ENCODE measurements around the gene ALOX12B. TPM values are rescaled to one million over a fixed set of nuclear protein-coding genes. Genes with fewer than 3 reads are reported as not detected.

ALOX12B gene
- total RNA-seq, 1 donor from 2014 or later: 1.4 TPM

DNA sequence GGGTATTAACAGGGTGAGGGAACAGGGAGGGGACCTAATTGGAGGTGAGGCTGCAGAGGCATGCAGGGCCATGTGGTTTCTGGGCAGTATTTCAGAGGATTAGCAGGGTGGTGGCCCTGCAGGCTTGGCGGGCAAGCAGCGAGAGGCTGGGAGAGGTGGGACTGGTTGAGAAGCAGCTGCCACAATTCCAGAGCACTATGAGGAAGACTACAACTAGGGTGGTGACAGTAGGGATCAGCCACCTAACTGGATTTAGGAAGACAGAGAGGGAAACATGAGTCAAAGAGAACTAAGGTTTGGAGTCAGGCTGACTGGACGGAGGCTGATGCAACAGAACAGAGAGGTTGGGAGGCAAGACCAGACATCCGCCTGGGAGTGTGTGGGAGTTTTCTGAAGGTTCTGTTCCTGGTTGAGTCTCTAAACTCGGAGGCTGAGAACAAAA, 18.5 kb upstream of the ALOX12B start:
- ChIA-PET CTCF (interaction anchor here (1.4 to 7.6 kb wide), 4 partner anchors 13 to 46 kb away, joined by 4 to 66 read pairs (median 26); no protein-coding TSS in a partner anchor), POLR2A (interaction anchor here (0.6 kb wide), 1 partner anchor 67 kb away, joined by 3 read pairs; no protein-coding TSS in a partner anchor)
- intact Hi-C loops (cut with micrococcal nuclease): no loop called here
- peaks cover 12% of the 10 kb centered on the region for H3K27me3 Mint-ChIP-seq
- TF ChIP-seq, protein P1, sequence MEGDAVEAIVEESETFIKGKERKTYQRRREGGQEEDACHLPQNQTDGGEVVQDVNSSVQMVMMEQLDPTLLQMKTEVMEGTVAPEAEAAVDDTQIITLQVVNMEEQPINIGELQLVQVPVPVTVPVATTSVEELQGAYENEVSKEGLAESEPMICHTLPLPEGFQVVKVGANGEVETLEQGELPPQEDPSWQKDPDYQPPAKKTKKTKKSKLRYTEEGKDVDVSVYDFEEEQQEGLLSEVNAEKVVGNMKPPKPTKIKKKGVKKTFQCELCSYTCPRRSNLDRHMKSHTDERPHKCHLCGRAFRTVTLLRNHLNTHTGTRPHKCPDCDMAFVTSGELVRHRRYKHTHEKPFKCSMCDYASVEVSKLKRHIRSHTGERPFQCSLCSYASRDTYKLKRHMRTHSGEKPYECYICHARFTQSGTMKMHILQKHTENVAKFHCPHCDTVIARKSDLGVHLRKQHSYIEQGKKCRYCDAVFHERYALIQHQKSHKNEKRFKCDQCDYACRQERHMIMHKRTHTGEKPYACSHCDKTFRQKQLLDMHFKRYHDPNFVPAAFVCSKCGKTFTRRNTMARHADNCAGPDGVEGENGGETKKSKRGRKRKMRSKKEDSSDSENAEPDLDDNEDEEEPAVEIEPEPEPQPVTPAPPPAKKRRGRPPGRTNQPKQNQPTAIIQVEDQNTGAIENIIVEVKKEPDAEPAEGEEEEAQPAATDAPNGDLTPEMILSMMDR (IDR thresholded peaks at IDR 0.05): no peak
- H3K4me3 Mint-ChIP-seq: no peak overlapping the region
- peaks cover 6% of the 10 kb centered on the region for H3K4me1 Mint-ChIP-seq
- no peaks in the 10 kb centered on the region for H3K9me3 Mint-ChIP-seq
- no peak overlapping the region for H3K27ac Mint-ChIP-seq
- DNase-seq: no peak
- no peaks in the 10 kb centered on the region for H3K36me3 Mint-ChIP-seq (ENCODE audit: low read depth)
- ATAC-seq (ENCODE audit: low read depth): no peak

DNA sequence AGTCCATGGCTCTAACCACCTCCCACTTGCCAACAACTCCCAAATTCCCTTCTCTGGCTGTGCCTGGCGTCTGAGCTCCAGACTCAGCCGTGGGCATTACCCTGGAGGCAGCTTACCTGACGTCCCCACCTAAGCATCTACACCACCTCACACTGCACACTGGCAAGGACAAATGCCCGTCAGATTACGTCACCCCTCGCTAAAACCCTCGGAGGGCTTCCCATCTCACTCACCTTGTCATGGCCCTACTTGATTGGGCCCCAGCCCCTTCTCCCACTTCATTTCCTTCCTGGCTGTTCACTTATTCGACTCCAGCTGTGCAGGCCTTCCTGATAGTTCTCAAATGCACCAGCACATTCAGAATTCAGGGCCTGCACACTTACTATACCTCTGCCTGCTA, 17.4 kb upstream of the ALOX12B start:
- Mint-ChIP-seq H3K4me1 (peaks cover 5% of the 10 kb centered on the region), H3K36me3 (ENCODE audit: low read depth) (no peaks in the 10 kb centered on the region), H3K4me3 (no peak overlapping the region), H3K27me3 (peaks cover 7% of the 10 kb centered on the region), H3K9me3 (no peaks in the 10 kb centered on the region), H3K27ac (no peak overlapping the region)
- DNase-seq (no peak), ATAC-seq (ENCODE audit: low read depth) (no peak)
- POLR2A ChIA-PET: interaction anchor here (0.6 to 1.3 kb wide), 3 partner anchors 11 to 492 kb away, joined by 3 to 7 read pairs (median 6); no protein-coding TSS in a partner anchor
- TF ChIP-seq, protein P1 (IDR thresholded peaks at IDR 0.05): no peak
- intact Hi-C loops (cut with micrococcal nuclease): no loop called here
- CTCF ChIA-PET: interaction anchor here (1.9 to 6.2 kb wide), 2 partner anchors 12 to 14 kb away, joined by 7 to 46 read pairs; no protein-coding TSS in a partner anchor

DNA sequence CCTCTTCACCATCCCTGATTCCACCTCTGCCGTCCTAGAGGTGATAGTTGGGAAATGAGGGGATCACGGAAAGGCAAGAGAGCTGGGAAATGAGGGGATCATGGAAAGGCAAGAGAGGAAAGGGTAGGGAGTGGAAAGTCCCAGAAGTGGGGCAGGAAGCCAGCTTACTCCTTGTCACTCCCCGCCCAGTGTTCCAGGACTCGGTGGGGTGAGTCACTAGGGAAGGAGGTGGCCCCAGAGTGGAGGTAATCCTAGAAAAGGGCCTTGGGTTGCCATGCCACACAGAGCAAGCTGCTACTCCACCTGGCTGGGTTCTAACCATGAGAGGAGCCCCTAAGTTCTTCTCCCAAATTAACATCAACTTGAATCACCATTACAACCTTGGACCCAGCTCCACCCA, 16.0 kb upstream of the ALOX12B start:
- TF ChIP-seq, protein P1 (IDR thresholded peaks at IDR 0.05): no peak
- no peak overlapping the region for H3K27ac Mint-ChIP-seq
- no peaks in the 10 kb centered on the region for H3K36me3 Mint-ChIP-seq (ENCODE audit: low read depth)
- CTCF ChIA-PET: interaction anchor here (6.2 kb wide), 1 partner anchor 11 kb away, joined by 46 read pairs; no protein-coding TSS in a partner anchor
- no peaks in the 10 kb centered on the region for H3K4me1 Mint-ChIP-seq
- intact Hi-C loops (cut with micrococcal nuclease): no loop called here
- POLR2A ChIA-PET: no interaction called here
- no peak overlapping the region for H3K4me3 Mint-ChIP-seq
- H3K9me3 Mint-ChIP-seq: no peaks in the 10 kb centered on the region
- no peak for ATAC-seq (ENCODE audit: low read depth)
- DNase-seq: no peak
- peaks cover 7% of the 10 kb centered on the region for H3K27me3 Mint-ChIP-seq

DNA sequence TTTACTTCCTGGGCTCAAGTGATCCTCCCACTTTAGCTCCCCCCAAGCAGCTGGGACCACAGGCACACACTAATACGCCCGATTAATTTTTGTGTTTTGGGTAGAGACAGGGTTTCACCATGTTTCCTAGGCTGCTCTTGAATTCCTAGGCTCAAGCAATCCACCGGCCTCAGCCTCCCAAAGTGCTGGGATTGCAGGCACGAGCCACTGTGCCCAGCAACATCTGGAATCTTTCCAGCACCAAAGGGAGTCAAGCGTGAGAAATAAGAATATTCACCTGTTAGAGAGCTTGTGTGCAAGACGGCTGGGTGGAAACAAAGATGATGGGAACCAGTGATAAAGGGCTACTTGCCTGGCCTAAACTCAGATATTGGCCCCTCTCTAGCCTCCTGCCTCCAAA, 14.2 kb upstream of the ALOX12B start:
- ATAC-seq (ENCODE audit: low read depth) (no peak), DNase-seq (no peak)
- intact Hi-C loops (cut with micrococcal nuclease): no loop called here
- no peak overlapping the region for H3K27ac Mint-ChIP-seq
- H3K4me3 Mint-ChIP-seq: no peak overlapping the region
- ChIA-PET POLR2A (interaction anchor here (2.4 kb wide), 1 partner anchor 10 kb away, joined by 12 read pairs; no protein-coding TSS in a partner anchor), CTCF (interaction anchor here (0.6 to 1.5 kb wide), 5 partner anchors 9 to 23 kb away, joined by 3 to 6 read pairs (median 3); no protein-coding TSS in a partner anchor)
- H3K36me3 Mint-ChIP-seq (ENCODE audit: low read depth): no peaks in the 10 kb centered on the region
- TF ChIP-seq, protein P1 (IDR thresholded peaks at IDR 0.05): no peak
- H3K4me1 Mint-ChIP-seq: no peaks in the 10 kb centered on the region
- H3K9me3 Mint-ChIP-seq: no peaks in the 10 kb centered on the region
- peaks cover 4% of the 10 kb centered on the region for H3K27me3 Mint-ChIP-seq

DNA sequence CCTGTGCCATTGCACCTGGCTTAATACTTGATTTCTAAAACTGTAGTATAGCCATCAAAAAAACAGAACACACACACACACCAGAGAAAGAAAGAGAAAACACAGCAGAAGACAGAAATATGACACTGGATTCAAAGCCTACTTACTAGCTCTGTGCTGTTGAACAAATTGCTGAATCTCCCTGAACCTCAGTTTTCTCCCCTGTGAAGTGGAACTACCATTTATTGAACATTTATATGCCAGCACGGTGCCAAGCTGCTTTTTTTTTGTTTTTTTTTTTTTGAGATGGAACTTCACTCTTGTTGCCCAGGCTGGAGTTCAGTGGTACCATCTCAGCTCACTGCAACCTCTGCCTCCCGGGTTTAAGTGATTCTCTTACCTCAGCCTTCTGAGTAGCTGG, 13.2 kb upstream of the ALOX12B start:
- Mint-ChIP-seq H3K36me3 (ENCODE audit: low read depth) (no peaks in the 10 kb centered on the region), H3K27ac (no peak overlapping the region), H3K4me1 (no peaks in the 10 kb centered on the region), H3K4me3 (no peak overlapping the region), H3K9me3 (no peaks in the 10 kb centered on the region), H3K27me3 (peaks cover 3% of the 10 kb centered on the region)
- DNase-seq (no peak), ATAC-seq (ENCODE audit: low read depth) (no peak)
- TF ChIP-seq, protein P1 (IDR thresholded peaks at IDR 0.05): no peak
- ChIA-PET POLR2A (interaction anchor here (0.7 to 2.4 kb wide), 2 partner anchors 9 to 120 kb away, joined by 3 to 12 read pairs; no protein-coding TSS in a partner anchor), CTCF (interaction anchor here (1.3 to 1.5 kb wide), 4 partner anchors 8 to 22 kb away, joined by 3 to 6 read pairs (median 4); no protein-coding TSS in a partner anchor)
- intact Hi-C loops (cut with micrococcal nuclease): no loop called here
